ENCODE data around the gene AASDHPPT. TPM values are rescaled to one million over a fixed set of nuclear protein-coding genes. Genes with fewer than 3 reads are reported as not detected.

The AASDHPPT gene, protein sequence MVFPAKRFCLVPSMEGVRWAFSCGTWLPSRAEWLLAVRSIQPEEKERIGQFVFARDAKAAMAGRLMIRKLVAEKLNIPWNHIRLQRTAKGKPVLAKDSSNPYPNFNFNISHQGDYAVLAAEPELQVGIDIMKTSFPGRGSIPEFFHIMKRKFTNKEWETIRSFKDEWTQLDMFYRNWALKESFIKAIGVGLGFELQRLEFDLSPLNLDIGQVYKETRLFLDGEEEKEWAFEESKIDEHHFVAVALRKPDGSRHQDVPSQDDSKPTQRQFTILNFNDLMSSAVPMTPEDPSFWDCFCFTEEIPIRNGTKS
- 43.6 and 51.8 TPM in 2 replicates for total RNA-seq

GRCh38 chr11:106077609-106078455 is at the start of gene AASDHPPT:
AASDHPPT (plus strand) TSS chr11:106077662; CDS start chr11:106077711, 49 bp downstream.

DNA sequence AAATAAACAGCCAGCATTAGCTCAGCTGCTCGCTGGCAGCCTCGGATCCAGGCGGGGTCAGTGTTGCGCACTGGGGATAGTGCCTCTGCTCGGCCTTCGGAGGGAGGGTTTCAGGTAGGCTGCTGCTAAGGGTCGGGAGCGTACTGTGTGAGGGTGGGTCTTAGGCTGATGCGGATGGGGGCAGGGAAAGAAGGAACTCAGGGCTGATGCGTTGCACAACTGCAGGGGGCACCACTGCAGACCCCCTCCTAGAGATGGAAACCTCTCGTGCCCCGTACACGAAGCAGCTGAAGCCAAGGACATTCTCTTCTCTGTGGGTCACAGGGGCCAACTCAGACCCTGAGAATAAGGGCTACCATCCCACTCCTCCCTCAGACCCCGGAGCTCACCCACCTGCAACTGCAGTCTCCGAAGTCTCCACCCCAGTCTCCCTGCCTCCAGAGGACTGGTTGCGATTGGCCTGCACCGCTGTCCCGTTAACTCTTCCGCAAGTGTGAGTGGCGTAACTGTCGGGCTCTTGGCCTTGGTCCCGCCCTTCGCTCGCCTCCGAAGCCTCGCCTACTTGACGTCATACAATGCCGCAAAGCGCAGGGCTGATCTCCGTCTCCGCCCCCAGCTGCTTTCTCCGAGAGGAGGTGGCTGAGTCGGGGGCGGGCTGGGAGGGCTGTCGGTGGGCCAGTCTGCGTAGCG is 398 bp upstream of the AASDHPPT start, which contains the start of gene KBTBD3:
KBTBD3 (minus strand) TSS at position 429 of the 690 bp plus-strand sequence. CDS start 18,250 bp downstream, outside the sequence.

Other genes starting within 250 kb of the AASDHPPT start
- 16.5 and 25.5 TPM in 2 replicates for gene MSANTD4, start 55.4 kb upstream of the AASDHPPT start, total RNA-seq
- 4.0 and 5.7 TPM in 2 replicates for gene KBTBD3, start 315 bp upstream of the AASDHPPT start, total RNA-seq